ENCODE data around the gene PDCD7.

DNA sequence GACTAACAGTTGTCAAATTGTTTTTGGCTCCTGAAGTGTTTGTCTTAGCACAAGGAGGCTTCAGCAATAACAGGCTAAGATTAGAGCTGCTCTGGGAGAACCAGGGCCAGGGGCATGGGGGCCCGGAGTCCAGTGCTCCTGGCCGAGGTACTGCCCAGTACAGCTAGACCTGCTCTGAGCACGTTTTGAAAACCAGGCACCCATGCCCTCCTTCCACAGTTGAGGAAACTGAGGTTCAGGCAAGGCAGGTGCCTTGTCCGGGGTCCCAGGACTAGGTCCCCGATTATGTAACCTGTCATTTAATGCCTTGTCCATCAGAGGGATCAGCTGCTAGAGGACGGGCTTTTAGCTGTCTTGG, 37.9 kb downstream of the PDCD7 start:
- TF ChIP-seq, protein P1, sequence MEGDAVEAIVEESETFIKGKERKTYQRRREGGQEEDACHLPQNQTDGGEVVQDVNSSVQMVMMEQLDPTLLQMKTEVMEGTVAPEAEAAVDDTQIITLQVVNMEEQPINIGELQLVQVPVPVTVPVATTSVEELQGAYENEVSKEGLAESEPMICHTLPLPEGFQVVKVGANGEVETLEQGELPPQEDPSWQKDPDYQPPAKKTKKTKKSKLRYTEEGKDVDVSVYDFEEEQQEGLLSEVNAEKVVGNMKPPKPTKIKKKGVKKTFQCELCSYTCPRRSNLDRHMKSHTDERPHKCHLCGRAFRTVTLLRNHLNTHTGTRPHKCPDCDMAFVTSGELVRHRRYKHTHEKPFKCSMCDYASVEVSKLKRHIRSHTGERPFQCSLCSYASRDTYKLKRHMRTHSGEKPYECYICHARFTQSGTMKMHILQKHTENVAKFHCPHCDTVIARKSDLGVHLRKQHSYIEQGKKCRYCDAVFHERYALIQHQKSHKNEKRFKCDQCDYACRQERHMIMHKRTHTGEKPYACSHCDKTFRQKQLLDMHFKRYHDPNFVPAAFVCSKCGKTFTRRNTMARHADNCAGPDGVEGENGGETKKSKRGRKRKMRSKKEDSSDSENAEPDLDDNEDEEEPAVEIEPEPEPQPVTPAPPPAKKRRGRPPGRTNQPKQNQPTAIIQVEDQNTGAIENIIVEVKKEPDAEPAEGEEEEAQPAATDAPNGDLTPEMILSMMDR (conservative IDR thresholded peaks at IDR 0.05; ENCODE audit: low read length) = no peak
- no peak for TF ChIP-seq EZH2phosphoT487 (IDR thresholded peaks at IDR 0.05; ENCODE audit: borderline replicate concordance, low read depth, low read length)
